RWPE2 (cell line): ENCODE measurements around the gene ITPK1.
A peak's percentile ranks its signal among the peaks of the same experiment; 100 is the strongest.

ENCODE experiments used
- ATAC-seq: fragments of 200-7000 bp; cut with Tn5 transposase; 3 replicates; pipeline ENCODE4 v1.9.1; 2021; ENCODE audit warnings: low read depth
- DNase-seq: peaks from one replicate; pipeline ENCODE4 v3.0.0-alpha.2; 2020; ENCODE audit warnings: low spot score
- H3K27ac ChIP-seq: fragments of 450-650 bp; 2 replicates; pipeline ENCODE4 v1.5.1; 2017; ENCODE audit warnings: mild to moderate bottlenecking; ENCODE audit not compliant: poor library complexity, severe bottlenecking
- H3K27me3 ChIP-seq: fragments of 250-450 bp; sonication (Bioruptor Pico); 2 replicates; pipeline ENCODE4 v1.5.1; 2021; ENCODE audit warnings: mild to moderate bottlenecking, moderate library complexity; ENCODE audit not compliant: insufficient read depth, poor library complexity, severe bottlenecking
- H3K36me3 ChIP-seq: fragments of 250-450 bp; sonication (Bioruptor Pico); 2 replicates; pipeline ENCODE4 v1.5.1; 2020; ENCODE audit warnings: low read depth, mild to moderate bottlenecking, moderate library complexity
- H3K4me1 ChIP-seq: fragments of 250-450 bp; sonication (Bioruptor Pico); 2 replicates; pipeline ENCODE4 v1.5.1; 2021; ENCODE audit warnings: mild to moderate bottlenecking, moderate library complexity; ENCODE audit not compliant: insufficient read depth, poor library complexity, severe bottlenecking
- H3K4me3 ChIP-seq: fragments of 250-450 bp; sonication (Bioruptor Pico); 2 replicates; pipeline ENCODE4 v1.5.1; 2021; ENCODE audit warnings: mild to moderate bottlenecking, moderate library complexity; ENCODE audit not compliant: severe bottlenecking
- H3K9me3 ChIP-seq: fragments of 250-450 bp; sonication (Bioruptor Pico); 2 replicates; pipeline ENCODE4 v1.5.1; 2021; ENCODE audit warnings: mild to moderate bottlenecking, moderate library complexity; ENCODE audit not compliant: severe bottlenecking
- CTCF ChIP-seq: fragments of 450-650 bp; IDR thresholded peaks from one replicate; pipeline ENCODE4 v1.5.1; 2017; ENCODE audit warnings: mild to moderate bottlenecking, moderate library complexity; ENCODE audit not compliant: poor library complexity, severe bottlenecking

ITPK1 gene

DNA sequence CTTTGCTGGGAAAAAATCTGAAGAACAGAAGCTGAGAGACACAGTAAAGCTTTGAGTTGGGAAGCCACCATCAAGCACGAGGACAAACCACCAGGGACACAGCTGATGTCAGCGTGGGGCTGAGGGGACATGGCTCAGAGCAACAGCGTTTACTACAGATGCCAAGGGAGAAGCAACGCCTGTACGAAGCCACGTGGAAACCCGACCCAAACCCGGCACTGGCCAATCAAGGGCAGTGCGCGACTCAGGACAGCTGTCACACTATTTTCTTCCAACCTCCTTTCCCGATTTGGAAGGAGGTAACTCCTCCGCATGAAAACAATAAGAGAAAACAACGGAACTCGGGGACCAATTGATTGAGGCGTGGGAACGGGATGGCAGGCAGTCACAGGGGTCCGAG is 213.0 kb downstream of the ITPK1 start:
- no peak overlapping the region for H3K4me3 ChIP-seq
- DNase-seq: no peak
- H3K36me3 ChIP-seq: no peaks in the 10 kb centered on the region
- no peak for TF ChIP-seq CTCF
- H3K9me3 ChIP-seq: no peaks in the 10 kb centered on the region
- no peak overlapping the region for H3K27ac ChIP-seq
- ATAC-seq: no peak
- peaks cover 26% of the 10 kb centered on the region for H3K27me3 ChIP-seq
- no peaks in the 10 kb centered on the region for H3K4me1 ChIP-seq

- no peak for ATAC-seq
- H3K27ac ChIP-seq: no peak overlapping the region
Measured at GRCh38 chr14:92902191-92902590, 213.5 kb downstream of the ITPK1 start.

DNA sequence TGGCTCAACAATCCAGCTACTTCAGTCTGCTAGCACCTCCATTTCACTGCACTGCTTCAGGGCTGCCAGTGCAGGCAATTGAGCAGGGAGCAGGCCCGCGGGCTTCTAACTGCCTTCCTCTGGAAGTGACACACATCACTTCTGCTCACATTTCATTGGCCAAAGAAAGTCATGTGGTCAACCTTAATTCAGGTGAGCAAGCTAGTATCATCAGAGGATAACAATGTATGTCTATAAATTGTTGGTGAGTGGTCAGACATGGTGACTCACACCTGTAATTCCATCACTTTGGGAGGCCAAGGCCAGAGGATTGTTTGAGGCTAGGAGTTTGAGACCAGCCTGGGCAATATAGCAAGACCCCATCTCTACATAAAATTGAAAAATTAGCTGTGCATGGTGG is 215.1 kb downstream of the ITPK1 start:
- Histone ChIP-seq H3K4me1 (no peaks in the 10 kb centered on the region), H3K27me3 (peaks cover 23% of the 10 kb centered on the region), H3K36me3 (no peaks in the 10 kb centered on the region), H3K4me3 (no peak overlapping the region), H3K9me3 (no peaks in the 10 kb centered on the region), H3K27ac (no peak overlapping the region)
- ATAC-seq: peak; percentile 64
- no peak for DNase-seq
- no peak for TF ChIP-seq CTCF

More at GRCh38 chr14:92902191-92902590, 213.5 kb downstream of the ITPK1 start:
- no peak for DNase-seq
- Histone ChIP-seq H3K4me3 (no peak overlapping the region), H3K9me3 (no peaks in the 10 kb centered on the region), H3K4me1 (no peaks in the 10 kb centered on the region), H3K27me3 (peaks cover 26% of the 10 kb centered on the region), H3K36me3 (no peaks in the 10 kb centered on the region)
- TF ChIP-seq CTCF: no peak

DNA sequence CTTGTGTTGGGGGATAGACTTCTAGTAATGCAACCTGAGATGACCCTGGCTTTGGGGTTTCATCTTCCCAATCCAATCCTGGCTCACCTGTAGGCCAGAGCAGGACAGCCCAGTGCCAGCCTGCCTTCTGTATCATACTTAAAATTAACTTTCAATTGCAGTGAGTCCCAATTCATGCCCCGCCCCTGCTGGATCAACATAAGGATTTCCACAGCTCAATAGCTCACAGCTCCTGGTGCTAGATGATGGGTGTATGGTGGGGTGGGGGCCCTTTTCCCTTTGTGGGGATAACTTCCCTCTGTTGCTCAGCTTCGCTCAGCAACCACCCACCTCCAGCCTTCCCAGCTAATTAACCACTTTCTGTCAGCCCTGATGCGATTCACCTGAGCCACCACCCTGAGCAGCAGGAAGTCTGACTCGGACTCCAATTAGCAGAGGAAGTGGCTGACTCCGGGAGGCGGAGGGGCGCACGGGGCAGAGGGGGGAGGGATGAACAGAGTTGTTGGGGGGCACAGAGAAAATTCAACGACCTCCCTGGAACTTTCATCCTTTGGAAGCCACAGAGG is 217.1 kb downstream of the ITPK1 start:
- TF ChIP-seq CTCF: no peak
- ATAC-seq (no peak), DNase-seq (no peak)
- Histone ChIP-seq H3K9me3 (no peaks in the 10 kb centered on the region), H3K27ac (no peak overlapping the region), H3K36me3 (no peaks in the 10 kb centered on the region), H3K4me1 (no peaks in the 10 kb centered on the region), H3K27me3 (peaks cover 17% of the 10 kb centered on the region), H3K4me3 (no peak overlapping the region)

DNA sequence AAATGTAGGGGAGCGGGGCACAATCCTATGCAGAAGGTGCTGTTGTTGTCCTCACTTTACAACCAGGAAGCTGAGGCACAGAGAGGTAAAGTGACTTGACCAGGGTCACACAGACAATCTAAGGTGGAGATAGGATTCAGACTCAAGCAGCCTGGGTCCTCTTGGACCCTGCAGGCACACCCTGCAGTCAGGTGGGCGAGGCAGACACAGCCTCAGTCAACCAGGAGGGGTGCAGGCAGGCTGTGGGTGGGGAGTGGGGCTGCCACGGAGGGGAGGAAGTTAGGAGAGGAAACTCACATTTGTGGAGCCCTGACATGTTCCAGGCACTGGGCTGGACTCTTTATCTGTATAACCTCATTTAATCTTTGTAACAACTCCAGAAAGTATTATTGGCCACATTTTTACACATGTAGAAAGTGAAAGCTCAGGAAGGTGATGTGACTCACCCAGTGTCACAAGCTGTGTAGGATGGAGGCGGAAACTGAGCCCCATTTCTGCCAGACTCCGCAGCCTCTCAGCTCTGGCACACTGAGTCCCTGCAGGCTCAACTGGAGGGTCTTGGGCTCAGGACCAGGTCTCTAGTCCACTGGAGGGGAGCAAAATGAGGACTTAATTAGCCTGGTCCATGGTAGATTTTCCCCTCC is 217.7 kb downstream of the ITPK1 start:
- no peak overlapping the region for H3K4me3 ChIP-seq
- DNase-seq (no peak), ATAC-seq (no peak)
- no peaks in the 10 kb centered on the region for H3K4me1 ChIP-seq
- peaks cover 4% of the 10 kb centered on the region for H3K9me3 ChIP-seq
- TF ChIP-seq CTCF: no peak
- no peaks in the 10 kb centered on the region for H3K36me3 ChIP-seq
- peaks cover 11% of the 10 kb centered on the region for H3K27me3 ChIP-seq
- no peak overlapping the region for H3K27ac ChIP-seq
